ENCODE results near the gene TGFBR3.

TGFBR3 gene

GRCh38 chr1:91771717-91772116 is 114.2 kb downstream of the TGFBR3 start:
- no peaks in the 10 kb centered on the region for H3K27me3 ChIP-seq (replicated peaks; ENCODE audit: control insufficient read depth, insufficient read depth, low read length)
- H3K4me3 ChIP-seq (ENCODE audit: low read length) = no peak overlapping the region
- peaks cover 43% of the 10 kb centered on the region for H3K36me3 ChIP-seq (ENCODE audit: control insufficient read depth, insufficient read depth, low read length, severe bottlenecking)
- H3K9ac ChIP-seq (ENCODE audit: low read length) = no peak overlapping the region
- peaks cover 46% of the 10 kb centered on the region for H3K4me1 ChIP-seq (ENCODE audit: control insufficient read depth, insufficient read depth, low read length)
- no peaks in the 10 kb centered on the region for H3K9me3 ChIP-seq (ENCODE audit: control insufficient read depth, low read length)
- no peak for DNase-seq (ENCODE audit: low read depth)

DNA sequence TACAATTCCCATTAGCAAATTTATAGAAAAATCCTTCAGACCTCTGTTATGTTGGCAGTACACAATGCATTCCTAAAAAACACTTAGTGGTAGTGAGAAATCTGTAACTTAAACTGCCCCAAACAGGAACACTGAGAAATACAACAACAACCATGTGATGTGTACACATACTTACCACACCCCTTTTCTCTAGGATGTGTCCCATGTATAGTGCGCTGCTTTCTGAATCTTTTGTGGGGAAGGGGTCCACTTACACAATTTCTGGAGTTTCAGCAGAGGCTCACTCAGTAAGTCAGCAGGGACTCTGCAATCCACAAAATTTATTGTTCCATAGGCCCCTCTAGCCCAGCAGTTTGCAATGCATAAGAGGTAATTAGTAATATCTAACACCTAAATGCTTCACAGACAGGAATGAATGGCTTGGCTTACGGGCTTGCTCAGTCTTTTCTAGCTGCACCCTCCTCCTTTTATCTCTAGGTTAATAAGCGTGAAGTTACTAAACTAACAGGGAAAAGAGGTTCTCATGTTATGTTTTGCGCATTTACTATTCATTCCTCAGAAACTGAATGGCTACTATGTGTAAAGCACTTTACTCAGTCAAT is 115.2 kb downstream of the TGFBR3 start:
- Histone ChIP-seq H3K9ac (ENCODE audit: low read length) (no peak overlapping the region), H3K4me3 (ENCODE audit: low read length) (no peak overlapping the region), H3K9me3 (ENCODE audit: control insufficient read depth, low read length) (no peaks in the 10 kb centered on the region), H3K27me3 (replicated peaks; ENCODE audit: control insufficient read depth, insufficient read depth, low read length) (no peaks in the 10 kb centered on the region), H3K4me1 (ENCODE audit: control insufficient read depth, insufficient read depth, low read length) (peaks cover 39% of the 10 kb centered on the region), H3K36me3 (ENCODE audit: control insufficient read depth, insufficient read depth, low read length, severe bottlenecking) (peaks cover 39% of the 10 kb centered on the region)
- no peak for DNase-seq (ENCODE audit: low read depth)

DNA sequence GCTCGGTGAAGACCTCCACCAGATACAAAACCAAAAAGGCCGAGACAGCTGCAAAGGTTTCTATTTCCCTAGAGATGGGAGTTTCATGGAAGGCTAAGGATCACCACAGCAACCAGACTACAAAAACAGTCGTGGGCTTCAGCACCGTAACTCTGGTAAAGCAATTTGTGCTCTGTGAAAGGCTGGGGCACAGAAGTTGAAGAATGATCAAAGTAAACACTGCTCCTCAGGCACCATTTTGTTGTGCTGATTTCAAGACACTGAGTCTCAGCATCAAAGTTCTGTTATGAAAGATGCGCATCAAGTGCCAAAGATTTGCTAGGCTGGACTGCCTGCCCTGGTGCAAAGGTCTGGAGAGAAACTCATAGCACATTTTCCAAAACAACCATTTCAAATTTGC is 116.2 kb downstream of the TGFBR3 start:
- no peaks in the 10 kb centered on the region for H3K9me3 ChIP-seq (ENCODE audit: control insufficient read depth, low read length)
- H3K4me1 ChIP-seq (ENCODE audit: control insufficient read depth, insufficient read depth, low read length) = peaks cover 31% of the 10 kb centered on the region
- H3K9ac ChIP-seq (ENCODE audit: low read length) = peak overlapping the region; percentile 7
- no peak for DNase-seq (ENCODE audit: low read depth)
- peaks cover 41% of the 10 kb centered on the region for H3K36me3 ChIP-seq (ENCODE audit: control insufficient read depth, insufficient read depth, low read length, severe bottlenecking)
- no peaks in the 10 kb centered on the region for H3K27me3 ChIP-seq (replicated peaks; ENCODE audit: control insufficient read depth, insufficient read depth, low read length)
- peak overlapping the region; percentile 4 for H3K4me3 ChIP-seq (ENCODE audit: low read length)

DNA sequence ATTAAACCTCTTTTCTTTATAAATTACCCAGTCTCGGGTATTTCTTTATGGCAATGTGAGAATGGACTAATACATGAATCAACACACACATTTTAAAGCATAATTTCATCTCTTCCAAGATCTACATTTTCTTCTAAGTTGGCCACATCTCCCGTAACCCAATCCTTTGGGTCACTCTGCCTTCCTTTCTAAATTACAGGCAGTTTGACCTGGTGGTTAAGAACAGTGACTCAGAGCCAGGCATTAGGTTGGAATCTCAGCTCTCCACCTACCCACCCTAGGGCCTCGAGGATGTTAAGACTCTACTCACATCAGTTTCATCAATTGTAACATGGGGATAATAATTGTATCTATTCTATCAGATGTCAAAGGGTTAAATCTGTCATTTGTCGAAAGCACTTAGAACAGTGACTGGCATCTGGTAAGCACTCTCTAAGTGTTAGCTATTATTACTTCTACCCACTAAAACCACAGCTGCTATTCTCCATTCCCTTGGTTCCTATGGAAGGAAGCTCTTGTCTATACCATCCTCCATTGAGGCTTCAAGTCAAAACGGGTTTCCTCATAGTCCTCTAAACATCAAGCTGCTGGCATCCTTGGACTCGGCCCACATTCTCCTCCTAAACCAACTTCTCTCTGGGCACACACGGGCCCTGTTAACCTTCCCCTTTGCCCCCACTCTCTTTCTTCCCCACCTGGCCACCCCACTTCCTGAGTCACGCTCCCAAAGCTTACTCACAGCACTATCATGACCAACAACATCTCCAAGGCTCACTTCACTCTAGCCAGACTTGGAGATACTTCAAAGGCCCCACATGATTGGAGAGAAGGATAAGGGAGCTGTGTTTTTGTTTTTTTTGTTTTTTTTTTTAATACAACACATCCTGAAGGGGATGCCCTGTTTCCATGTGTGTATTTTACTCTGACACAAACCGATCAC is 116.9 kb downstream of the TGFBR3 start:
- Histone ChIP-seq H3K9me3 (ENCODE audit: control insufficient read depth, low read length) (no peaks in the 10 kb centered on the region), H3K9ac (ENCODE audit: low read length) (peak overlapping the region; percentile 7), H3K27me3 (replicated peaks; ENCODE audit: control insufficient read depth, insufficient read depth, low read length) (no peaks in the 10 kb centered on the region), H3K4me3 (ENCODE audit: low read length) (peak overlapping the region; percentile 4), H3K36me3 (ENCODE audit: control insufficient read depth, insufficient read depth, low read length, severe bottlenecking) (peaks cover 48% of the 10 kb centered on the region), H3K4me1 (ENCODE audit: control insufficient read depth, insufficient read depth, low read length) (peaks cover 31% of the 10 kb centered on the region)
- DNase-seq (ENCODE audit: low read depth) = peak; percentile 57

- no peak overlapping the region for H3K4me3 ChIP-seq (ENCODE audit: low read length)
- peaks cover 39% of the 10 kb centered on the region for H3K4me1 ChIP-seq (ENCODE audit: control insufficient read depth, insufficient read depth, low read length)
- peaks cover 48% of the 10 kb centered on the region for H3K36me3 ChIP-seq (ENCODE audit: control insufficient read depth, insufficient read depth, low read length, severe bottlenecking)
- H3K9me3 ChIP-seq (ENCODE audit: control insufficient read depth, low read length) = no peaks in the 10 kb centered on the region
- no peak overlapping the region for H3K9ac ChIP-seq (ENCODE audit: low read length)
- H3K27me3 ChIP-seq (replicated peaks; ENCODE audit: control insufficient read depth, insufficient read depth, low read length) = no peaks in the 10 kb centered on the region
- no peak for DNase-seq (ENCODE audit: low read depth)
These were observed 117.8 kb downstream of the TGFBR3 start for GRCh38 chr1:91768120-91768519.

DNA sequence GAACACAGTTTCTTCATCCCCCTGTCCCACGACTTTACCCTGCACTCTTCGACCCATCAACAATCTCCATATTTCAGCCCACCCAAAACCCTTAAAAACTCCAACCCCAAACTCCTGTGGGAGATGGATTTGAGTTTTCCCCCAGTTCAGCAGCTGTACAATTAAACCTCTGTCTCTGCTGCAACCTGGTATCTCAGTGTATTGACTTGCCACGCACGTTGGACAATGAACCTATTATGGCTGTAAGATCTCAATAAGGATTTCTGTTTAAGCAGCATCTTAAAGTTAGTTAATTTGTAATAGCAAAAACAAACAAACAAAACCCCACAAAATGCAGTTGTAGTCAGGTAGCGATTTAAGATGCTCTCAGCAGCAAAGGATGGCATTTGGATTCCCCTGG is 119.1 kb downstream of the TGFBR3 start:
- peaks cover 48% of the 10 kb centered on the region for H3K4me1 ChIP-seq (ENCODE audit: control insufficient read depth, insufficient read depth, low read length)
- H3K9me3 ChIP-seq (ENCODE audit: control insufficient read depth, low read length) = no peaks in the 10 kb centered on the region
- H3K27me3 ChIP-seq (replicated peaks; ENCODE audit: control insufficient read depth, insufficient read depth, low read length) = no peaks in the 10 kb centered on the region
- H3K36me3 ChIP-seq (ENCODE audit: control insufficient read depth, insufficient read depth, low read length, severe bottlenecking) = peaks cover 45% of the 10 kb centered on the region
- DNase-seq (ENCODE audit: low read depth) = no peak
- H3K4me3 ChIP-seq (ENCODE audit: low read length) = no peak overlapping the region
- no peak overlapping the region for H3K9ac ChIP-seq (ENCODE audit: low read length)

- Histone ChIP-seq H3K36me3 (ENCODE audit: control insufficient read depth, insufficient read depth, low read length, severe bottlenecking) (peaks cover 39% of the 10 kb centered on the region), H3K4me1 (ENCODE audit: control insufficient read depth, insufficient read depth, low read length) (peaks cover 57% of the 10 kb centered on the region), H3K4me3 (ENCODE audit: low read length) (no peak overlapping the region), H3K27me3 (replicated peaks; ENCODE audit: control insufficient read depth, insufficient read depth, low read length) (no peaks in the 10 kb centered on the region), H3K9ac (ENCODE audit: low read length) (no peak overlapping the region), H3K9me3 (ENCODE audit: control insufficient read depth, low read length) (no peaks in the 10 kb centered on the region)
- no peak for DNase-seq (ENCODE audit: low read depth)
These were observed 120.0 kb downstream of the TGFBR3 start for GRCh38 chr1:91765880-91766443.

DNA sequence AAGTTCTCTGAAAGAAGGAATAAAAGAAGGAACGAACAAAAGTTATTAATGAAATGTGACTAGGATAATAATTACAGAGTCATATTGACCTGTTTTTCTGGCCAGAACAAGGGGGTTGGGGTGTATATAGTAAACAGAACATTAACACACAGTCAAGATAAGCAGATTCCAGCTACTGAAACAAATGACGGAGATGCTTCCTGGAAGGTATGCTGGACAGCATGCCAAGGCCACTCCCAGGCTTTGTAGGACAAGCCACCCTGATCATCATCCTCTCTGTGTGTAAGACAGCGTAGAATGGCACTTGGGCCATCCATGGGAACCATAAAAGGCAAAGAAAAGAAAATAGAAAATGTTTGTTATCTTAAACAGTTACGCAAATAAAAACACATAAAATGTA is 120.7 kb downstream of the TGFBR3 start:
- no peak overlapping the region for H3K4me3 ChIP-seq (ENCODE audit: low read length)
- peaks cover 32% of the 10 kb centered on the region for H3K36me3 ChIP-seq (ENCODE audit: control insufficient read depth, insufficient read depth, low read length, severe bottlenecking)
- no peaks in the 10 kb centered on the region for H3K9me3 ChIP-seq (ENCODE audit: control insufficient read depth, low read length)
- no peak for DNase-seq (ENCODE audit: low read depth)
- no peaks in the 10 kb centered on the region for H3K27me3 ChIP-seq (replicated peaks; ENCODE audit: control insufficient read depth, insufficient read depth, low read length)
- H3K4me1 ChIP-seq (ENCODE audit: control insufficient read depth, insufficient read depth, low read length) = peaks cover 58% of the 10 kb centered on the region
- H3K9ac ChIP-seq (ENCODE audit: low read length) = no peak overlapping the region

- no peaks in the 10 kb centered on the region for H3K27me3 ChIP-seq (replicated peaks; ENCODE audit: control insufficient read depth, insufficient read depth, low read length)
- no peak for DNase-seq (ENCODE audit: low read depth)
- no peak overlapping the region for H3K4me3 ChIP-seq (ENCODE audit: low read length)
- H3K36me3 ChIP-seq (ENCODE audit: control insufficient read depth, insufficient read depth, low read length, severe bottlenecking) = peaks cover 30% of the 10 kb centered on the region
- H3K9me3 ChIP-seq (ENCODE audit: control insufficient read depth, low read length) = no peaks in the 10 kb centered on the region
- peaks cover 58% of the 10 kb centered on the region for H3K4me1 ChIP-seq (ENCODE audit: control insufficient read depth, insufficient read depth, low read length)
- no peak overlapping the region for H3K9ac ChIP-seq (ENCODE audit: low read length)
These were observed 121.4 kb downstream of the TGFBR3 start for GRCh38 chr1:91764471-91765115.

GRCh38 chr1:91763252-91763651 is 122.7 kb downstream of the TGFBR3 start:
- Histone ChIP-seq H3K4me3 (ENCODE audit: low read length) (peak overlapping the region; percentile 4), H3K27me3 (replicated peaks; ENCODE audit: control insufficient read depth, insufficient read depth, low read length) (no peaks in the 10 kb centered on the region), H3K4me1 (ENCODE audit: control insufficient read depth, insufficient read depth, low read length) (peaks cover 60% of the 10 kb centered on the region), H3K36me3 (ENCODE audit: control insufficient read depth, insufficient read depth, low read length, severe bottlenecking) (peaks cover 29% of the 10 kb centered on the region), H3K9ac (ENCODE audit: low read length) (no peak overlapping the region), H3K9me3 (ENCODE audit: control insufficient read depth, low read length) (no peaks in the 10 kb centered on the region)
- DNase-seq (ENCODE audit: low read depth) = no peak

DNA sequence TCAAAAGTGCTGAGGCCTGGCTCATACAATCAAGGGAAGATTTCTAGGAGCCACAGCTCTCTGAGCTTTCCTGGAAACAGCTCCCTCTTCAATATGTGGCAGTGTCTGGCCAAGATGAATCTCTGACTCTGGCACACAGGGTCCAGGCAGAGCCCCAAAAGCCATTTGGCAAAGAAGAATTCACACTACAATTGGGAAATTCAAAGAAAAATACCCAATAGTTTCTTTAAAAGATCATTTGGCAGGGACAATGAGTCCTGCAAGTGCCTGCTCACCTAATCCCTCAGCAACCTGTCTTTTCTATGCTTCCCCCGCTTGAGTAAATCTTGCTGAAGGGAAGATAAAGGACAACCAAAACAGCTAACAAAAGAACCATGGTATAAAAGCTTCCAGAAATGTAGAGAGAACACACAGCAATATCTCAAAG is 124.6 kb downstream of the TGFBR3 start:
- Histone ChIP-seq H3K4me1 (ENCODE audit: control insufficient read depth, insufficient read depth, low read length) (peaks cover 76% of the 10 kb centered on the region), H3K27me3 (replicated peaks; ENCODE audit: control insufficient read depth, insufficient read depth, low read length) (no peaks in the 10 kb centered on the region), H3K36me3 (ENCODE audit: control insufficient read depth, insufficient read depth, low read length, severe bottlenecking) (peaks cover 31% of the 10 kb centered on the region), H3K9ac (ENCODE audit: low read length) (no peak overlapping the region), H3K9me3 (ENCODE audit: control insufficient read depth, low read length) (no peaks in the 10 kb centered on the region), H3K4me3 (ENCODE audit: low read length) (no peak overlapping the region)
- no peak for DNase-seq (ENCODE audit: low read depth)
